Activated T-helper 2 cell treated with anti-CD3 and anti-CD28 coated beads, Interferon-gamma antibody, Interleukin-2, Interleukin-4, amounts not matched to agents 10 μg/mL and 5 μg/mL and 100 μg/mL, durations not matched to agents 14 hours and 24 hours and 36 hours (primary cell): ENCODE results near the gene MANBA. TPM values are rescaled to one million over a fixed set of nuclear protein-coding genes. Genes with fewer than 3 reads are reported as not detected.
"Not testable (repeated sequence)": the region's sequence is repeated elsewhere in the genome, so short reads cannot be mapped to it uniquely, and the experiment has no call there.

Experiments
- DNase-seq: peaks from one replicate; pipeline ENCODE4 v3.0.0; 2021; ENCODE audit warnings: low spot score
- H3K27ac Mint-ChIP-seq: one replicate; pipeline ENCODE4 v1.8.0; 2021; ENCODE audit warnings: mixed read lengths
- H3K27me3 Mint-ChIP-seq: one replicate; pipeline ENCODE4 v1.8.0; 2021; ENCODE audit warnings: low read depth, mixed read lengths
- H3K36me3 Mint-ChIP-seq: one replicate; pipeline ENCODE4 v1.8.0; 2021; ENCODE audit warnings: low read depth, mixed read lengths
- H3K4me1 Mint-ChIP-seq: one replicate; pipeline ENCODE4 v1.8.0; 2021; ENCODE audit warnings: low read depth, mixed read lengths
- H3K4me3 Mint-ChIP-seq: one replicate; pipeline ENCODE4 v1.8.0; 2021; ENCODE audit warnings: low read depth, mild to moderate bottlenecking, moderate library complexity, mixed read lengths
- H3K9me3 Mint-ChIP-seq: one replicate; pipeline ENCODE4 v1.8.0; 2021; ENCODE audit warnings: mixed read lengths
- intact Hi-C: fragments of 100-400 bp; cut with micrococcal nuclease; formaldehyde crosslinking; loops from one replicate; pipeline ENCODE4 v1.15.1; 2023
- total RNA-seq: library from RNA; stranded (reverse); gene quantifications from 2 replicates; pipeline ENCODE4 v1.2.3, GENCODE V29; 2022

The MANBA gene
- total RNA-seq, 1 donor from 2014 or later = 9.4 TPM

GRCh38 chr4:102709060-102709459 is 51.7 kb downstream of the MANBA start:
- H3K9me3 Mint-ChIP-seq, H3K27ac Mint-ChIP-seq, H3K4me3 Mint-ChIP-seq: not testable (repeated sequence)

GRCh38 chr4:102707150-102707549 is 53.6 kb downstream of the MANBA start:
- Mint-ChIP-seq H3K9me3 (peaks cover 5% of the 10 kb centered on the region), H3K36me3 (peaks cover 32% of the 10 kb centered on the region), H3K27ac (no peak overlapping the region), H3K4me1 (no peaks in the 10 kb centered on the region), H3K27me3 (no peaks in the 10 kb centered on the region), H3K4me3 (no peak overlapping the region)
- DNase-seq = no peak
- intact Hi-C loops = no loop called here

More at GRCh38 chr4:102709060-102709459, 51.7 kb downstream of the MANBA start:
- DNase-seq, intact Hi-C loops, H3K27me3 Mint-ChIP-seq, H3K4me1 Mint-ChIP-seq: not testable (repeated sequence)
- H3K36me3 Mint-ChIP-seq = peaks cover 20% of the 10 kb centered on the region

GRCh38 chr4:102705391-102705935 is 55.3 kb downstream of the MANBA start:
- Mint-ChIP-seq H3K4me1 (no peaks in the 10 kb centered on the region), H3K4me3 (no peak overlapping the region), H3K27me3 (no peaks in the 10 kb centered on the region), H3K9me3 (peaks cover 7% of the 10 kb centered on the region), H3K36me3 (peaks cover 26% of the 10 kb centered on the region), H3K27ac (no peak overlapping the region)
- DNase-seq = no peak
- intact Hi-C loops = no loop called here

- Mint-ChIP-seq H3K9me3 (peaks cover 5% of the 10 kb centered on the region), H3K4me3 (no peak overlapping the region), H3K4me1 (peaks cover 2% of the 10 kb centered on the region), H3K27me3 (no peaks in the 10 kb centered on the region), H3K27ac (no peak overlapping the region), H3K36me3 (no peaks in the 10 kb centered on the region)
- intact Hi-C loops = no loop called here
- no peak for DNase-seq
Observed at GRCh38 chr4:102696758-102697157, 64.0 kb downstream of the MANBA start.

- Mint-ChIP-seq H3K9me3 (no peaks in the 10 kb centered on the region), H3K27me3 (no peaks in the 10 kb centered on the region), H3K4me1 (peaks cover 2% of the 10 kb centered on the region), H3K36me3 (peaks cover 2% of the 10 kb centered on the region), H3K27ac (no peak overlapping the region), H3K4me3 (no peak overlapping the region)
- intact Hi-C loops = no loop called here
- no peak for DNase-seq
Observed at GRCh38 chr4:102694791-102695190, 66.0 kb downstream of the MANBA start.

GRCh38 chr4:102693861-102694260 is 66.9 kb downstream of the MANBA start:
- peaks cover 4% of the 10 kb centered on the region for H3K36me3 Mint-ChIP-seq

GRCh38 chr4:102693262-102693850 is 67.4 kb downstream of the MANBA start:
- Mint-ChIP-seq H3K27ac (no peak overlapping the region), H3K4me1 (peaks cover 2% of the 10 kb centered on the region), H3K36me3 (peaks cover 4% of the 10 kb centered on the region), H3K27me3 (no peaks in the 10 kb centered on the region), H3K4me3 (no peak overlapping the region), H3K9me3 (no peaks in the 10 kb centered on the region)
- intact Hi-C loops = no loop called here
- DNase-seq = no peak

More at GRCh38 chr4:102693861-102694260, 66.9 kb downstream of the MANBA start:
- Mint-ChIP-seq H3K9me3 (no peaks in the 10 kb centered on the region), H3K4me1 (peaks cover 2% of the 10 kb centered on the region), H3K27me3 (no peaks in the 10 kb centered on the region), H3K4me3 (no peak overlapping the region), H3K27ac (no peak overlapping the region)
- intact Hi-C loops = no loop called here
- DNase-seq = no peak

- intact Hi-C loops = no loop called here
- Mint-ChIP-seq H3K4me1 (peaks cover 2% of the 10 kb centered on the region), H3K27ac (no peak overlapping the region), H3K9me3 (no peaks in the 10 kb centered on the region), H3K4me3 (no peak overlapping the region), H3K36me3 (peaks cover 4% of the 10 kb centered on the region), H3K27me3 (no peaks in the 10 kb centered on the region)
- no peak for DNase-seq
Observed at GRCh38 chr4:102692474-102692873, 68.3 kb downstream of the MANBA start.

GRCh38 chr4:102687982-102688433 is 72.8 kb downstream of the MANBA start:
- H3K36me3 Mint-ChIP-seq = peaks cover 4% of the 10 kb centered on the region

GRCh38 chr4:102687373-102687981 is 73.3 kb downstream of the MANBA start:
- Mint-ChIP-seq H3K27me3 (no peaks in the 10 kb centered on the region), H3K36me3 (peaks cover 4% of the 10 kb centered on the region), H3K9me3 (no peaks in the 10 kb centered on the region), H3K4me3 (no peak overlapping the region), H3K4me1 (peaks cover 2% of the 10 kb centered on the region), H3K27ac (no peak overlapping the region)
- intact Hi-C loops = no loop called here
- DNase-seq = no peak

More at GRCh38 chr4:102687982-102688433, 72.8 kb downstream of the MANBA start:
- H3K27me3 Mint-ChIP-seq = no peaks in the 10 kb centered on the region
- H3K4me3 Mint-ChIP-seq = no peak overlapping the region
- H3K27ac Mint-ChIP-seq = no peak overlapping the region
- no peak for DNase-seq
- no peaks in the 10 kb centered on the region for H3K9me3 Mint-ChIP-seq
- H3K4me1 Mint-ChIP-seq = peaks cover 2% of the 10 kb centered on the region
- intact Hi-C loops = no loop called here

- Mint-ChIP-seq H3K27me3 (no peaks in the 10 kb centered on the region), H3K9me3 (no peaks in the 10 kb centered on the region), H3K4me3 (no peak overlapping the region), H3K36me3 (peaks cover 11% of the 10 kb centered on the region), H3K4me1 (no peaks in the 10 kb centered on the region), H3K27ac (no peak overlapping the region)
- intact Hi-C loops = no loop called here
- no peak for DNase-seq
Observed at GRCh38 chr4:102685768-102686167, 75.0 kb downstream of the MANBA start.

GRCh38 chr4:102684610-102685052 is 76.1 kb downstream of the MANBA start:
- intact Hi-C loops = no loop called here
- Mint-ChIP-seq H3K9me3 (no peaks in the 10 kb centered on the region), H3K27ac (no peak overlapping the region), H3K36me3 (peaks cover 9% of the 10 kb centered on the region), H3K4me3 (no peak overlapping the region), H3K4me1 (no peaks in the 10 kb centered on the region), H3K27me3 (no peaks in the 10 kb centered on the region)
- no peak for DNase-seq

- intact Hi-C loops = no loop called here
- DNase-seq = no peak
- Mint-ChIP-seq H3K36me3 (peaks cover 8% of the 10 kb centered on the region), H3K27me3 (no peaks in the 10 kb centered on the region), H3K27ac (no peak overlapping the region), H3K4me1 (no peaks in the 10 kb centered on the region), H3K4me3 (no peak overlapping the region), H3K9me3 (no peaks in the 10 kb centered on the region)
Observed at GRCh38 chr4:102683881-102684609, 76.7 kb downstream of the MANBA start.
